WTC11 (cell line): ENCODE measurements around the gene OPN3. TPM values are rescaled to one million over a fixed set of nuclear protein-coding genes. Genes with fewer than 3 reads are reported as not detected.

ENCODE experiments used
- ATAC-seq: fragments of 200-7000 bp; cut with Tn5 transposase; 2 replicates; pipeline ENCODE4 v1.10.0; 2021; ENCODE audit warnings: mild to moderate bottlenecking, moderate library complexity
- CTCF ChIA-PET: fragments of 300-600 bp; sonication (Branson Sonifier 250); formaldehyde crosslinking; loops from one replicate; lab custom pipeline; 2021; ENCODE audit warnings: antibody characterized with exemption; lab: Charles Lee
- POLR2A ChIA-PET: fragments of 350-600 bp; sonication (Branson Sonifier 250); formaldehyde crosslinking; loops from one replicate; lab custom pipeline; 2021; ENCODE audit warnings: antibody characterized with exemption; lab: Charles Lee
- DNase-seq: peaks from one replicate; pipeline ENCODE4 v3.0.0; 2021; ENCODE audit warnings: low spot score
- H3K27ac Mint-ChIP-seq: 2 replicates; pipeline ENCODE4 v1.8.0; 2021; ENCODE audit warnings: mixed read lengths
- H3K27me3 Mint-ChIP-seq: 2 replicates; pipeline ENCODE4 v1.8.0; 2021; ENCODE audit warnings: low read depth, mild to moderate bottlenecking, moderate library complexity, mixed read lengths
- H3K36me3 Mint-ChIP-seq: 2 replicates; pipeline ENCODE4 v1.8.0; 2021; ENCODE audit warnings: mixed read lengths
- H3K4me1 Mint-ChIP-seq: 2 replicates; pipeline ENCODE4 v1.8.0; 2022; ENCODE audit warnings: mixed read lengths
- H3K4me3 Mint-ChIP-seq: 2 replicates; pipeline ENCODE4 v1.8.0; 2021; ENCODE audit warnings: mild to moderate bottlenecking, moderate library complexity, mixed read lengths
- H3K9me3 Mint-ChIP-seq: 2 replicates; pipeline ENCODE4 v1.8.0; 2021; ENCODE audit warnings: mixed read lengths
- ARID4B ChIP-seq: sonication (generic); formaldehyde crosslinking; IDR thresholded peaks from 2 replicates; pipeline ENCODE4 v1.8.0; 2023; ENCODE audit warnings: missing genetic modification reagents, mild to moderate bottlenecking, borderline replicate concordance
- ATF6 ChIP-seq: sonication (generic); formaldehyde crosslinking; IDR thresholded peaks from 2 replicates; pipeline ENCODE4 v1.8.1; 2023; ENCODE audit warnings: mild to moderate bottlenecking, missing genetic modification reagents
- CDX4 ChIP-seq: fragments of 250-450 bp; sonication (Bioruptor Pico); IDR thresholded peaks from 2 replicates; pipeline ENCODE4 v1.9.0; 2021; ENCODE audit warnings: moderate library complexity, mild to moderate bottlenecking, inconsistent platforms, borderline replicate concordance
- CTCF ChIP-seq: fragments of 200-600 bp; IDR thresholded peaks from 2 replicates; pipeline ENCODE4 v1.8.0; 2022; ENCODE audit warnings: antibody characterized with exemption
- FOXK1 ChIP-seq: sonication (generic); formaldehyde crosslinking; IDR thresholded peaks from 2 replicates; pipeline ENCODE4 v1.8.0; 2022; ENCODE audit warnings: mild to moderate bottlenecking, moderate library complexity, missing genetic modification reagents
- FOXP1 ChIP-seq: sonication (generic); formaldehyde crosslinking; IDR thresholded peaks from 2 replicates; pipeline ENCODE4 v1.8.0; 2022; ENCODE audit warnings: missing genetic modification reagents, mild to moderate bottlenecking, moderate library complexity, borderline replicate concordance
- GTF2I ChIP-seq: fragments of 250-450 bp; sonication (Bioruptor Pico); conservative IDR thresholded peaks from 2 replicates; pipeline ENCODE4 v1.4.0; 2021; ENCODE audit warnings: mild to moderate bottlenecking
- JAZF1 ChIP-seq: fragments of 250-450 bp; sonication (Bioruptor Pico); IDR thresholded peaks from 2 replicates; pipeline ENCODE4 v1.9.0; 2021; ENCODE audit warnings: moderate library complexity, mild to moderate bottlenecking, inconsistent platforms
- JUN ChIP-seq: sonication (generic); formaldehyde crosslinking; IDR thresholded peaks from 2 replicates; pipeline ENCODE4 v1.8.0; 2023; ENCODE audit warnings: mild to moderate bottlenecking, missing genetic modification reagents
- MAX ChIP-seq: sonication (generic); formaldehyde crosslinking; IDR thresholded peaks from 2 replicates; pipeline ENCODE4 v1.8.0; 2022; ENCODE audit warnings: mild to moderate bottlenecking, missing genetic modification reagents
- OVOL2 ChIP-seq: fragments of 250-450 bp; sonication (Bioruptor Pico); IDR thresholded peaks from 2 replicates; pipeline ENCODE4 v1.9.0; 2021; ENCODE audit warnings: mild to moderate bottlenecking, borderline replicate concordance
- PRRX2 ChIP-seq: fragments of 250-450 bp; sonication (Bioruptor Pico); IDR thresholded peaks from 2 replicates; pipeline ENCODE4 v1.8.0; 2021; ENCODE audit warnings: mild to moderate bottlenecking
- RORB ChIP-seq: fragments of 250-450 bp; sonication (Bioruptor Pico); IDR thresholded peaks from 2 replicates; pipeline ENCODE4 v1.9.0; 2021; ENCODE audit warnings: mild to moderate bottlenecking
- SMAD4 ChIP-seq: sonication (generic); formaldehyde crosslinking; IDR thresholded peaks from 2 replicates; pipeline ENCODE4 v1.8.0; 2022; ENCODE audit warnings: mild to moderate bottlenecking, missing genetic modification reagents
- SOX15 ChIP-seq: fragments of 250-450 bp; sonication (Bioruptor Pico); IDR thresholded peaks from 2 replicates; pipeline ENCODE4 v1.9.0; 2021; ENCODE audit warnings: mild to moderate bottlenecking
- STAT6 ChIP-seq: sonication (generic); formaldehyde crosslinking; conservative IDR thresholded peaks from 2 replicates; pipeline ENCODE4 v1.8.1; 2023; ENCODE audit warnings: mild to moderate bottlenecking, low read depth, missing genetic modification reagents, moderate library complexity
- ZNF396 ChIP-seq: fragments of 250-450 bp; sonication (Bioruptor Pico); IDR thresholded peaks from 2 replicates; pipeline ENCODE4 v1.8.0; 2021; ENCODE audit warnings: mild to moderate bottlenecking, moderate library complexity, borderline replicate concordance
- total RNA-seq: library from RNA; stranded (reverse); gene quantifications from 3 replicates; pipeline ENCODE4 v1.2.3, GENCODE V29; 2021

The OPN3 gene
- total RNA-seq, 1 experiment from 2014 or later, result 17.2 TPM

GRCh38 chr1:241627453-241628259, 12.5 kb downstream of the OPN3 start:
- Mint-ChIP-seq H3K27me3 (no peaks in the 10 kb centered on the region), H3K36me3 (peaks cover 10% of the 10 kb centered on the region; the same call in 1 of the 2 replicates), H3K27ac (peak overlapping the region; percentile 73), H3K4me1 (peaks cover 34% of the 10 kb centered on the region), H3K4me3 (no peak overlapping the region), H3K9me3 (no peaks in the 10 kb centered on the region)
- ATAC-seq (peak; percentile 65), DNase-seq (no peak)
- POLR2A ChIA-PET, result interaction anchor here (1.5 kb wide), 1 partner anchor 13 kb away, joined by 3 read pairs; the partner anchor contains the start of genes CHML and OPN3
- CTCF ChIA-PET, result interaction anchor here (0.6 to 1.6 kb wide), 6 partner anchors 10 to 358 kb away, joined by 3 to 8 read pairs (median 3); no protein-coding TSS in a partner anchor
- TF ChIP-seq ZNF396 (CRISPR knock-in tag) (no peak), SMAD4 (CRISPR knock-in tag) (no peak), PRRX2 (CRISPR knock-in tag) (no peak), GTF2I (CRISPR knock-in tag) (no peak), ATF6 (CRISPR knock-in tag) (no peak), SOX15 (CRISPR knock-in tag) (no peak), MAX (no peak), CTCF (no peak), FOXK1 (CRISPR knock-in tag) (no peak), ARID4B (CRISPR knock-in tag) (no peak), RORB (CRISPR knock-in tag) (no peak), FOXP1 (CRISPR knock-in tag) (no peak), JUN (CRISPR knock-in tag) (no peak), JAZF1 (CRISPR knock-in tag) (no peak), OVOL2 (CRISPR knock-in tag) (no peak), CDX4 (CRISPR knock-in tag) (no peak), STAT6 (no peak)
